Stimulated activated CD4-positive, alpha-beta T cell treated with anti-CD3 and anti-CD28 coated beads, Interleukin-12 subunit alpha, Interleukin-12 subunit beta, amount 100 ng/mL, for 24 hours (primary cell): ENCODE data around the gene POGZ.
"Not testable (repeated sequence)": the region's sequence is repeated elsewhere in the genome, so short reads cannot be mapped to it uniquely, and the experiment has no call there.

Source experiments
- DNase-seq, 2 experiments: peaks; one replicate each; pipeline ENCODE4 v3.0.0-alpha.2; 2020; ENCODE audit warnings: low read depth in 2 of 2

The POGZ gene

GRCh38 chr1:151478140-151478812 is 19.0 kb upstream of the POGZ start:
- DNase-seq, result no peak

- no peak for DNase-seq
Measured at GRCh38 chr1:151477066-151477465, 17.8 kb upstream of the POGZ start.

DNA sequence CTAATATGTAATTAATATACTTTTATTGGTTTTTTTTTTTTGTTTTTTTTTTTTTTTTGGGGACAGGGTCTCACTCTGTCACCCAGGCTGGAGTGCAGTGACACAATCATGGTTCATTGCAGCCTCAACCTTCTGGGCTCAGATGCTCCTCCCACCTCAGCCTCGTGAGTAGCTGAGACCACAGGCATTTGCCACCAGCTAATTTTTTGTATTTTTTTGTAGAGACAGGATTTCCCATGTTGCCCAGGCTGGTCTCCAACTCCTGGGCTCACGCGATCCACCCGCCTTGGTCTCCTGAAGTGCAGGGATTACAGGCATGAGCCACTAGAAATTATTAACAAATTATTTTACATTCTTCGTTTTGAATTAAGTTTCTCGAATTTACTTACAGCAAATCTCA is 16.8 kb upstream of the POGZ start:
- DNase-seq, result no peak

GRCh38 chr1:151475175-151475574 is 15.9 kb upstream of the POGZ start:
- DNase-seq, result no peak

DNA sequence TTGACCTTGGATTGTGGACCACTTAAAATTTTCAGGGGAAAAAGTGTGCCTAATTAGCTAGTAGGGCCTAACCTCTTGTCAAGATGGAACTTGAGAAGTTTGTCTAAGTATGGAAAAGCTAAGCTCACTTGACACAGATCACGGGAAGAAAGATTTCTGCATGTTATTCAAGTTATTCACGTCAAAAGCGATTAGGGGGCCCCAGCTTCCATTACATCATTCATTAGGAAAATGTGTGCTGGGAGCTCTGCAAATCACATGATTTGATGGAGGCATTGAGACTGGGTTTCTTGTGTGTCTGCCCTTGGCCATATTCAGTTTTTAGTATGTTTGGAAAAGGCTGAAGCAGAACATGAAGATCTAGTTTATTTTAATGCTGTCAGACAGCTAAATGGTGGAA is 15.5 kb upstream of the POGZ start:
- no peak for DNase-seq

- peak in 1 of 2 experiments; percentile 4 for DNase-seq
Measured at GRCh38 chr1:151472856-151473731, 13.8 kb upstream of the POGZ start.

- no peak for DNase-seq
Measured at GRCh38 chr1:151465026-151465425, 5.7 kb upstream of the POGZ start.

- DNase-seq, result no peak
Measured at GRCh38 chr1:151461694-151462093, 2.4 kb upstream of the POGZ start.

DNA sequence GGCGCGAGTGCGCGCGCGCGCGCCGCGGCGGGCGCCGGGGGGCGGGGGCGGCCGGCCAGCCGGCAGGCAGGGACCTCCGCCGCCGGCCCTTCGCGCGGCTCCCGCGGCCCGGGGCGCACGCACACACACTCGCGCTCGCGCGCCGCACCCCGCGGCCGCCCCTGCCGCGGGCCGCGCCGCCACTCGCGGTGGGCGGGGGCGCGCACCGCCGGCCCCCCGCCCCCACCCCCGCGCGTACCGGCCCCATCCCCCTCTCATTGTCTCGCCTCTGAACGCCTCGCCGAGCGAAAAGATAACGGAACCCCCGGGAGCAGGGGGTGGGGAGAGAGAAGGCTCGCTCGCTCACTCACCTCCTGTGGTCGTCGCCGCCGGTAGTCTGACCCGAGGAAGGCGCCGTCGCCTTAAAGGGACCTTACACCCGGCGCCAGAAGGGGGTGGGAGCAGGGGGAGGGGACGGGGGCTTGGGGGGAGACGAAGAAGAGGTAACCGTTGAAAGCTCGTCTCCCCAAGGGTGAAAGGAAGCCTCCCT is 428 bp downstream of the POGZ start:
- peak; percentile 26 to 27 for DNase-seq

DNA sequence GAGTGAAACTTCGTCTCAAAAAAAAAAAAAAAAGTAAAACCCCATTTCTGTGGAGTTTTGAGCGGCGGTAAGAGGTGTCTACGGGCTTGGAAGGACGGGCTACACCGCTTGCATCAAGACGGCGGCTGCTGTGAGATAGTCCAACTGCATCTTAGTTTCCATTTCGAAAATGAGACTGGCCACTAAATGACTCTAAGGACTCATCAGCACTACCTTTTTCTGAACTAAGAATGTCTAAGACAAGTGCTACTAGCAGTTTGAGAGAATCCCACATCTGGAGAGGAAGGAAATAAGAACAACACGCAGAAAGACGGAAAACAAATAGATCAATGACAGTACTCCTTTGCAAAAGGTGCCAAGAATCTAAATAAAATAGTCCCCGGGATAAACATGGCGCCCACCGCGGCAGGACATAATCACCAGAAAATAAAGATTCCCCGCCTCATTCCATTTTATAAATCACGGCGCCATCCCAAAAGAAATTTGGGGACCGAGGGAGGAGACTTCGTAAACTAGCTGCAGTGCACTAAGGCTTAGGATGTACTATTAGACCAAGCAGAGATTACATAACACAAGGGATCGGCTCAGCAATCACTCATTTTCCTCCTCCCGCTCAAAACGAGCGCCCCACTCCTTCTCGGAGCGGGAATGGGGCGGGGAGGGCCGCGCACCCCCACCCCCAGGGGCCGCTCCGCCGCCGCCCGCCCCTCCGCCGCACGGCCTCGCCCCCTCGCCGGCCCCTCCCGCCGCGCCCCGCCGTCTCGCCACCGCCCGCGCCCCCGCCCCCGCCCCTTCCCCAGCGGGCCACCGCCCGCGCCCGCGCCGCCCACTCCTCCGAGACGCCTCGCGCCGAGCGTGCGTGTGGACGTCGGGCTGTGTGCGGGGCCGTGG is 1.1 kb downstream of the POGZ start:
- peak; percentile 32 to 33 for DNase-seq

DNA sequence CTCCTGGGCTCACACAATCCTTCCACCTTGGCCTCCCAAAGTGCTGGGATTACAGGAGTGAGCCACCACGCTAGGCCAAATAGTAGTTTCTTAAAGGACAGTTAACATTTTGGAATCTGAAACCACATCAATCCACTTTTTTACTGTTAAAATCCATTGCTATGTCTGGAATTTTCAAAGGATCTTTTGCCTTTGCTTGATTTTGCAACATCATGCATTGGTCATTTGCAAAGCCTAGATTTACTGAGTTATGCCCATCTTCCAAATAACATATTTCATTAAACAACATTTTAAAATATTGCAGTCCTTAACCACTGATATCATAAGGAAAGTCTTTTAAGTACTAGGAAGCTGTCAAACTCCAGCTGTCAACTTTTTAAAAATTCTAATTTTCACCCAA is 3.3 kb downstream of the POGZ start:
- no peak for DNase-seq

DNA sequence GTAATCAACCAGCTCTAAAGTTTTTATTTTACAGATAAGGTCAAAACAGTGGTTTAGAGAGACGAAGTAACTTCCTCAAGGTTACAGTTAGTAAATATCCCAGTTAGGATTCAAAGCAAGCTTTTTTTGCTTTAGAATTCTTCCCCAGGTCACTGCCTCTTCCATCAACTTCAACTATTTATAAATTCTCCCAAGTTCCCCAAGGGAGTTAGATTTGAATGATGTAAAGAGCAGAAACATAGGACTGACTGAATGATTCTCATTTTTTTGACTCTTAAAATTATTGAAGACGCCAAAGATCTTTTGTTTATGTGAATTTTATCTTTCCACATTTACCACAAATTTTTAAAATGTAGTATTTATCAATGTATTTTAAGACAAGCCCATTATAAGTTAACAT is 4.1 kb downstream of the POGZ start:
- DNase-seq, result no peak

DNA sequence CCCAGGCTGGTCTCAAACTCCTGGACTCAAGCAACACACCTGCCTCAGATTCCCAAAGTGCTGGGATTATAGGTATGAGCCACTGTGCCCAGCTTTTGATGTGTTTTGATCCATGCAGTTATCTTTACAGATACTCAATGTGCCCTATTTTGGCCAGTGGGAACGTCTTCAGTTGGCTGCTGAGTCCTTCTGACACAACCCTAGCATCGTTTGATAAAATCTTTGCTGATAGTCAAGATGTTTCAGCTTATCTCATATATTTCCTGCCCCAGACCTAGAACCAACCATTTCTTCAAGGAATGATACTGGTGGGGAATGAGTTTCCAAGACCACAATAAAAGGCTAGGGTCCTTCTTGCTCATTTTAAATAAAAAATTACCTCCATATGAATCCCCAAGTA is 11.6 kb downstream of the POGZ start:
- DNase-seq, result no peak

DNA sequence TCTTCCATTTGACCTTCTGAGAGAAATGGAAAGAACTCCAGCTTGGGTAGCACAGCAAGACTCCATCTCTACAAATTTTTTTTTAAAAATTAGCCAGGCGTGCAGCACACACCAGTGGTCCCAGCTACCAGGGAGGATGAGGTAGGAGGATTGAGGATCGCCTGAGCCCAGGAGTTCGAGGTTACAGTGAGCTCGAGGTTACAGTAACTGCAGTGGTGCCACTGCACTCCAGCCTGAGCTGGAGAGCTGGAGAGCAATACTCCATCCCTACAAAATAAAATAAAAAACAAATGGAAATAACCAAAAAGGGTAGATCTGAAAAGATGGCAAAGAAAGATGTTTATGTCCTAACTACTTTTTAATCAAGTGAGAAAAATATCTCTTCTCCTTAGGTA is 14.5 kb downstream of the POGZ start:
- no peak for DNase-seq

DNA sequence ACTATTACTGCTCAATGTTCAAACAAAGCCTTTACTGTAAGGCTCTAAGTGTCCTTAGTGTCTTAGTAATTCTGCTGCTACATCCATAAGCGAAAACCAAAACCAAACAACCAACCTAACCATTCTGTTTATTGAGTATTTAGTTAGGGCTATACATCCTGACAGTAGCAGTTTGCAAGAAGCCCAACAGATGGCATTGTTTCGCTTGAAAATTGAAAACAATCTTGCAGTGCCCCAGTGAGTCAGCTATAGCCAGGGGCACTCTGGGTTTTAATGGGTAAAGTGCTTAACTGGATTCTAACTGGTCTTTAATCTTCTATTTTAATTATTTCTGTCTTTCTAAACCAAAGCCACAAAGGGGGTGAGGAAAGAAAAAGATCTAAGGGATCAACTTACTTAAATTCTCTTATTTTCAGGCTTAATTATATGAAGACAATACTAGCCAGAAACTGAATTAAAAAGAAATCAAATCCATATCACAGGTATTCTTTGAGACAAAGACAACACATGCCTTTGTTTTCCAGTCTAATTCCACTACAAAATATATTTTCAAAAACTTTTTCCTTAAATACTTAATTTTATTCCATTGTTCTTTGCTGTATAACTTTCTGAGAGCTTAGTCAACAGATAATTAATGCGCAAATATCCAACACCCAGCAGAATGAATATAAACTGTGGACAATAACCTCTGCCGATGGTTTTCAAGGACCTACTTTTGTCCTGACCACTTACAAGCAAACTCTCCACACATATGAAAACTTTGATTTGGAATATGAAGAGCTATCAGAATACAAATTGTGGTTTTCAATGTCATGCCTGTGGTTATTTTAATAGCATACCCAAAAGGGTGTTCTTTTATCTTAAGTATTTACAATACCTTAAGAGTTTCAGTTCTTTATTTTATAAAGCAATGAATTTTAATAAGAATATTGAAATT is 15.2 kb downstream of the POGZ start:
- DNase-seq, result peak; percentile 8 to 52

DNA sequence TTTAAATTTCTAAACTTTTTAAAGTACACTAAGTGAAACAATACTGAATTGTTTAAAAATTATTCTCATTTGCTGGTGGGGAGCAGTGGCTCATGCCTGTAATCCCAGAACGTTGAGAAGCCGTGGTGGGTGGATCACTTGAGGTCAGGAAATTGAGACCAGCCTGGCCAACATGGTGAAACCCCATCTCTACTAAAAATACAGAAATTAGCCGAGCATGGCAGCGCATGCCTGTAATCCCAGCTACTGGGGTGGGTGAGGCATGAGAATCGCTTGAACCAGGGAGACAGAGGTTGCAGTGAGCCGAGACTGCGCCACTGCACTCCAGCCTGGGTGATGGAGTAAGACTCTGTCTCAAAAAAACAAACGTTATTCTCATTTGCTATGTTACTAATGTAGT is 21.9 kb downstream of the POGZ start:
- DNase-seq, result not testable (repeated sequence)

DNA sequence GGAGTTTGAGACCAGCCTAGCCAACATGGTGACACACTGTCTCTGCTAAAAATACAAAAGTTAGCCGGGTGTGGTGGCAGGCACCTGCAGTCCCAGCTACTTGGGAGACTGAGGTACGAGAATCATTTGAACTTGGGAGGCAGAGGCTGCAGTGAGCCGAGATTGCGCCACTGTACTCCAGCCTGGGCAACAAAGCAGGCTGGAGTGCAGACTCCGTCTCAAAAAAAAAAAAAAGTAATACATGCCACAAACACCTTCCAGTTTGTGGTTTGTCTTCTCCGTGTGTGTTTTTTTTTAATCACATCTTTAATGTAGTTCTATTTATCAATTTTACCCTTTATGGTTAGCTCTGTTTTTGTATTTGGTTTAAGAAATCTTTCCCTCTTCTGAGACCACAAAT is 22.3 kb downstream of the POGZ start:
- DNase-seq, result no peak

GRCh38 chr1:151435174-151435573 is 24.1 kb downstream of the POGZ start:
- no peak for DNase-seq

DNA sequence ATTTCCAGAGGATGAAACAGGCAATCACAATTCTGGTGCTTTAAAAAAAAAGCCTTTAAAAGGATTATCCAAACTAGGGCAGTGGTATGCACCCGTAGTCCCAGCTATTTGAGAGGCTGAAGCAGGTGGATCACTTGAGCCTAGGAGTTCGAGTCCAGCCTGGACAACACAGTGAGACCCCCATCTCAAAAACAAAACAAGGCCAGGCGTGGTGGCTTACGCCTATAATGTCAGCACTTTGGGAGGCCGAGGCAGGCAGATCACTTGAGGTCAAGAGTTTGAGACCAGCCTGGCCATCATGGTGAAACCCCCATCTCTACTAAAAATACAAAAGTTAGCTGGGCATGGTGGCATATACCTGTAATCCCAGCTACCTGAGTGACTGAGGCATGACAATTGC is 25.5 kb downstream of the POGZ start:
- not testable (repeated sequence) for DNase-seq

- no peak for DNase-seq
Measured at GRCh38 chr1:151428068-151428467, 31.2 kb downstream of the POGZ start.

DNA sequence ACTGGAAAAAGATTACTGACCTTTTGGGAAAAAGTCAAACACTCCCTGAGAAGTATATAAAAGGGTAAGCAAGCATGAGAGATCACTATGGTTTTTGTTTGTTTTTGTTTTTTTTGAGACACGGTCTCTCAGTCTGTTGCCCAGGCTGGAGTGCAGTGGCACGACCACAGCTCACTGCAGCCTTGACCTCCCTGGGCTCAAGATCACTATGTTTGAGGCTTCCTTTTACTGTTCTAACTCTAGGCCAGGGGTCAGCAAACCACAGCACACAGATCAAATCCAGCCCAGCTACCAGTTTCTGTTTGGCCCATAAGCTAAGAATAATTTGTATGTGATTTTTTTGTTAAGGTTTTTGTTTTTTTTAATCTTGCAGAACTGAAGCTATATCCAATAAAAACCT is 34.2 kb downstream of the POGZ start:
- no peak for DNase-seq
